ENCODE data around the gene SIK3. TPM values are rescaled to one million over a fixed set of nuclear protein-coding genes. Genes with fewer than 3 reads are reported as not detected.
"Not testable (repeated sequence)": the region's sequence is repeated elsewhere in the genome, so short reads cannot be mapped to it uniquely, and the experiment has no call there.

The SIK3 gene
- total RNA-seq, 4 donors from 2014 or later, result 58.8 to 85.8 (median 59.8) TPM

DNA sequence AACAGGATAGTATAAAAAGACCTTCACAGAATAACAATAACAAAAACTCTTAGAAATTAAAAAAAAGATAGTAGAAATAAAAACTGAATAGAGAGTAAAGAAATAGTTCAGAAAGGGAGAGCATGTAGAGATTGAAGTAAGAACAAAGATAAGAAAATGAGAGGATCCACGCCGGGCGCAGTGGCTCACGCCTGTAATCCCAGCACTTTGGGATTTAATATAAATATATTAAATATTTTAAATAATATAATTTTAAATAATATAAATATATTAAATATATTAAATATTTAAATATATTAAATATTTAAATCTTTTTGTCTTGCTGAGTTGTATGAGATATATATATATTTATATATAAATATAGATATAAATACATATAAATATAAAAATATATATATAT, 286.1 kb downstream of the SIK3 start:
- H3K4me3 ChIP-seq, result no peak overlapping the region

DNA sequence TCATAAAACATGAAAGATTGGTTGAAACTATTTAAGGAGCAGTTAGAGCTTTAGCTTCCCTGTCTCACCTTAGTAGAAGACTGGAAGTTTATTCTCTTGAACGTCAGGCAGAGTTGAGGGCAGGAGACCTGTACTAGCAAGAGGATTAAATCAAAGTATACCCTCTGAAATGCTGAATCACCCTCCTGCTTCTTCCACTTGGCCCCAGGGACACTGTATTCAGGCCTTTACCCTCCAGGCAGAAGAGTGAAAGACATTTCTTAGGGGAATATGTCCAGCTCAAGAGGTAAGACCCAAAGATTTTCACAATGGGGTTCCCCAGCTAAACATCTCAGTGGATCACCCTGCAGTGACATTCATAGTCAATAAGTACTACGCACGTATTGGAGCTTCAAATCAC, 287.0 kb downstream of the SIK3 start:
- no peak for TF ChIP-seq POLR2A (IDR thresholded peaks at IDR 0.05)
- TF ChIP-seq, protein P1, sequence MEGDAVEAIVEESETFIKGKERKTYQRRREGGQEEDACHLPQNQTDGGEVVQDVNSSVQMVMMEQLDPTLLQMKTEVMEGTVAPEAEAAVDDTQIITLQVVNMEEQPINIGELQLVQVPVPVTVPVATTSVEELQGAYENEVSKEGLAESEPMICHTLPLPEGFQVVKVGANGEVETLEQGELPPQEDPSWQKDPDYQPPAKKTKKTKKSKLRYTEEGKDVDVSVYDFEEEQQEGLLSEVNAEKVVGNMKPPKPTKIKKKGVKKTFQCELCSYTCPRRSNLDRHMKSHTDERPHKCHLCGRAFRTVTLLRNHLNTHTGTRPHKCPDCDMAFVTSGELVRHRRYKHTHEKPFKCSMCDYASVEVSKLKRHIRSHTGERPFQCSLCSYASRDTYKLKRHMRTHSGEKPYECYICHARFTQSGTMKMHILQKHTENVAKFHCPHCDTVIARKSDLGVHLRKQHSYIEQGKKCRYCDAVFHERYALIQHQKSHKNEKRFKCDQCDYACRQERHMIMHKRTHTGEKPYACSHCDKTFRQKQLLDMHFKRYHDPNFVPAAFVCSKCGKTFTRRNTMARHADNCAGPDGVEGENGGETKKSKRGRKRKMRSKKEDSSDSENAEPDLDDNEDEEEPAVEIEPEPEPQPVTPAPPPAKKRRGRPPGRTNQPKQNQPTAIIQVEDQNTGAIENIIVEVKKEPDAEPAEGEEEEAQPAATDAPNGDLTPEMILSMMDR (IDR thresholded peaks at IDR 0.05), result no peak
- no peaks in the 10 kb centered on the region for H3K9me3 ChIP-seq
- peaks cover 0 to 6% (median 0%) of the 10 kb centered on the region in 4 donors for H3K4me1 ChIP-seq
- no peak overlapping the region for H3K27ac ChIP-seq
- no peaks in the 10 kb centered on the region for H3K36me3 ChIP-seq
- no peak for DNase-seq
- H3K27me3 ChIP-seq, result no peaks in the 10 kb centered on the region
- H3K4me3 ChIP-seq, result no peak overlapping the region

More for the DNA sequence above, 286.1 kb downstream of the SIK3 start:
- H3K36me3 ChIP-seq, result no peaks in the 10 kb centered on the region
- no peak for DNase-seq
- no peaks in the 10 kb centered on the region for H3K27me3 ChIP-seq
- TF ChIP-seq, protein P1 (IDR thresholded peaks at IDR 0.05), result no peak
- TF ChIP-seq POLR2A (IDR thresholded peaks at IDR 0.05), result no peak
- H3K9me3 ChIP-seq, result no peaks in the 10 kb centered on the region
- H3K27ac ChIP-seq, result no peak overlapping the region
- H3K4me1 ChIP-seq, result peaks cover 0 to 6% (median 0%) of the 10 kb centered on the region in 4 donors

DNA sequence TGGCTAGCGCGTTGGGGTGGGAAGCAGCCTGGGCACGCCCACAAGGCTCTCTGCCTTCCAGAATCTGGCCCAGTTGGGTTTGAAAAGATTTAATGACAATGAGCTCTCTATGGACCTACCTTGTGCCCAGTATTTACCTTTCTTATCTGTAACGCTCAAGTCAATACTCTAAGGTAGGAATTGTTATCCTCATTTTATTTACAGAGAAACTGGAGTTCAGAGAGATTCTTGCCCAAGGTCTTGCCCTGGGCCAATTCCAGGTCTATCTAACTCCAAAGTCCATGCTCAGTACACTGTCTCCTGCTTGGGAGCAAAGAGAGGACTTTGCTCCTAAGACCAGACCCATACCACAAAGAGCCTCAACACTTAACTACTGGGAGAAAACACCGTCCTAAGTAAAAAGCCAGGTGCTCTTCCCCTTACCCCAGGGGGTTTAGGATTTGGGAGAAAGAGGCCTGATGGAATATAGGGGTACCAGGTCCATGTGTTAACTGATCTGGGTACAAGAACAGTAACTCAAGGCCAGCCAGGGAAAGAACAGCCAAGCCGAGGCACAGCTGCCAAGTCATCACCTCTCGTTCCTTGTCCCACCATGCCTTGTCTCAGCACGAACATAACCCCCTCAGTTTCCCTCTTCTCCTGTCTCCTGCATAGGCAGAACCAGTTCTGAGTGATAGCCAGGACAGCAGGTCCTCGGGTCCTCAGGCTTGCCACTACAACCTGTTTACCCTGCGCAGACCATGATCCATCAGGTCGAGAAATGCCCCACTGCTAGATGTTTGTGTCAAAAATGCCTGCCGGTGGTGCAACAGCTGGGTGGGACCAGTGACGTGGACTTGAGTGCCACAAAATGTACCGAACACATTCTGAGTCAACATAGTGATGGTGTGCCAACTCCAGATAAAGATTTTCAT, 289.7 kb downstream of the SIK3 start:
- no peaks in the 10 kb centered on the region for H3K9me3 ChIP-seq
- H3K36me3 ChIP-seq, result no peaks in the 10 kb centered on the region
- no peak overlapping the region for H3K4me3 ChIP-seq
- TF ChIP-seq, protein P1 (IDR thresholded peaks at IDR 0.05), result no peak
- TF ChIP-seq POLR2A (IDR thresholded peaks at IDR 0.05), result peak in 1 of 2 donors; percentile 28
- peaks cover 0 to 6% (median 0%) of the 10 kb centered on the region in 4 donors for H3K4me1 ChIP-seq
- H3K27ac ChIP-seq, result peak overlapping the region in 3 of 4 donors; percentile 16 to 93 (median 84)
- H3K27me3 ChIP-seq, result no peaks in the 10 kb centered on the region
- DNase-seq, result peak in 2 of 3 donors; percentile 75 to 83

DNA sequence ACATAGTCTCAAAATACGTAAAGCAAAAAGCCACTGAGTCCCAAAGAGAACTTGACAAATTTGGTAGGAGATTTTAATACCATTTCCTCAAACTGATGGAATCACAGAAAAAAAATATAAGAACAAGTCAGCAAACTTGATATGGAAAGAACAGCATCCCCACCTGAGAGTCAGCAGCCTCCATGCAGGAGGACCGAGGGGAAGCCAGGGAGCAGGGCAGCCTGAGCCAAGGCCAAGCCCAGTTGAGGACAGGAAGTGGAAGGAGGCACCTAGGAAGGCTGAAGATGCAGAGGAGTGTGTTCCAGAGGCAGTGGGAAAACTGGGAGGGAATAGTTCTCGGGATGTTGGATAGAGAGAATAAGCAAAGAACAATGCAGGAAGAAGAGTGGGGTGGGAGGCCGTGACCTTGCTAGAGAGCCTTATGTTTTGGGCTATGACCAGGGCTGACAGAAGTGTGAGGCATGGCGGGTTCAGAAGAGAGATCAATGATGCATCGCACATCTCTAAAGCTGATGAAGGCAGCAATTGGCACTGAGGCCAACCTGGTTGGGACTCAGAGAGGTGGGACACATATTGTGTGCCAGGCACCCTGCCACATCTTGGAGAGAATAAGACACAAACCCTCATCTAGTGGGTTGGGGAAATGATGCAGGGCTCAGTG, 290.5 kb downstream of the SIK3 start:
- Histone ChIP-seq H3K4me1 (peaks cover 0 to 6% (median 0%) of the 10 kb centered on the region in 4 donors), H3K9me3 (no peaks in the 10 kb centered on the region), H3K27ac (peak overlapping the region in 2 of 4 donors; percentile 84 to 93), H3K4me3 (no peak overlapping the region), H3K36me3 (no peaks in the 10 kb centered on the region), H3K27me3 (no peaks in the 10 kb centered on the region)
- DNase-seq, result no peak
- TF ChIP-seq, protein P1 (IDR thresholded peaks at IDR 0.05), result no peak
- no peak for TF ChIP-seq POLR2A (IDR thresholded peaks at IDR 0.05)

DNA sequence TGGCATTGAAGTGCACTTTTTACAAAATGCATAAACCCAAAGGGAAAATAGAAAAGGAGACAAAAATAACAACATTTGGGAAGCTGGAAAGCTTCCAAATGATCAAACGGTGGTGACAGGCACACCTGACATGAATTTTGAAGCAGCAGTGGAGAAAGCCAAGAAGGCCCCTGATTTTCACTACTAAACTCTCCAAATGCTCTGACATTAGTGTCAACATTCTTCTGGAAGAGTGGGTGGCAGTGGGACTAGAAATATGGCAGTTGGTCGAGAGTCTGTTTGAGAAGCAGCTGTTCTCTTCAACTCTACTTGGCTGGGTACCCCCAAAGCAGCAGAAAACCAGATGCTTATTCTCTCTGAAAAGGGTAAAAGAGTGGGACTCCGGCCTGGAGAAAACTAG, 294.2 kb downstream of the SIK3 start:
- no peaks in the 10 kb centered on the region for H3K36me3 ChIP-seq
- peaks cover 0 to 6% (median 0%) of the 10 kb centered on the region in 4 donors for H3K4me1 ChIP-seq
- H3K9me3 ChIP-seq, result no peaks in the 10 kb centered on the region
- no peak for DNase-seq
- H3K4me3 ChIP-seq, result no peak overlapping the region
- no peak overlapping the region for H3K27ac ChIP-seq
- TF ChIP-seq, protein P1 (IDR thresholded peaks at IDR 0.05), result no peak
- TF ChIP-seq POLR2A (IDR thresholded peaks at IDR 0.05), result no peak
- H3K27me3 ChIP-seq, result no peaks in the 10 kb centered on the region

DNA sequence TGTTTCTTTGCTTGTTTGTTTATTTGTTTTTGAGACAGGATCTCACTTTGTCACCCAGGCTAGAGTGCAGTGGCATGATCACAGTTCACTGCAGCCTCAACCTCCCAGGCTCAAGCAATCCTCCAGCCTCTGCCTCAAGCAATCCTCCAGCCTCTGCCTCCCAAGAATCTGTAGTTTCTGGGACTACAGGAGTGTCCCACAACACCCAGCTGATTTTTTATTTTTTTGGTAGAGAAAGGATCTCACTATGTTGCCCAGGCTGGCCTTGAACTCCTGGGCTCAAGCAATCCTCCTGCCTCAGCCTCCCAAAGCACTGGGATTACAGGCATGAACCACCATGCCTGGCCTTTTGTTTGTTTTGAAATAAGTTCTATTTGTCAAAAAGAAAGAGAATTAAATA, 296.6 kb downstream of the SIK3 start:
- H3K36me3 ChIP-seq, H3K27ac ChIP-seq, H3K4me1 ChIP-seq, H3K27me3 ChIP-seq, H3K9me3 ChIP-seq, H3K4me3 ChIP-seq, DNase-seq: not testable (repeated sequence)
